IPS-15b (cell line): ENCODE data around the gene EIF1.

ENCODE experiments used
- H3K27me3 ChIP-seq: one replicate; pipeline ENCODE4 v1.6.1; 2013; ENCODE audit warnings: low read length; ENCODE audit not compliant: control insufficient read depth, insufficient read depth
- H3K36me3 ChIP-seq: one replicate; pipeline ENCODE4 v1.6.1; 2013; ENCODE audit warnings: low read length; ENCODE audit not compliant: control insufficient read depth, insufficient read depth
- H3K4me1 ChIP-seq: one replicate; pipeline ENCODE4 v1.6.1; 2013; ENCODE audit warnings: mild to moderate bottlenecking, low read length; ENCODE audit not compliant: control insufficient read depth, insufficient read depth
- H3K4me3 ChIP-seq: one replicate; pipeline ENCODE4 v1.5.1; 2013; ENCODE audit warnings: low read depth, low read length
- H3K9ac ChIP-seq: one replicate; pipeline ENCODE4 v1.6.1; 2013; ENCODE audit warnings: low read depth, mild to moderate bottlenecking, low read length
- H3K9me3 ChIP-seq: one replicate; pipeline ENCODE4 v1.6.1; 2013; ENCODE audit warnings: mild to moderate bottlenecking, low read length; ENCODE audit not compliant: control insufficient read depth, insufficient read depth

Gene EIF1

DNA sequence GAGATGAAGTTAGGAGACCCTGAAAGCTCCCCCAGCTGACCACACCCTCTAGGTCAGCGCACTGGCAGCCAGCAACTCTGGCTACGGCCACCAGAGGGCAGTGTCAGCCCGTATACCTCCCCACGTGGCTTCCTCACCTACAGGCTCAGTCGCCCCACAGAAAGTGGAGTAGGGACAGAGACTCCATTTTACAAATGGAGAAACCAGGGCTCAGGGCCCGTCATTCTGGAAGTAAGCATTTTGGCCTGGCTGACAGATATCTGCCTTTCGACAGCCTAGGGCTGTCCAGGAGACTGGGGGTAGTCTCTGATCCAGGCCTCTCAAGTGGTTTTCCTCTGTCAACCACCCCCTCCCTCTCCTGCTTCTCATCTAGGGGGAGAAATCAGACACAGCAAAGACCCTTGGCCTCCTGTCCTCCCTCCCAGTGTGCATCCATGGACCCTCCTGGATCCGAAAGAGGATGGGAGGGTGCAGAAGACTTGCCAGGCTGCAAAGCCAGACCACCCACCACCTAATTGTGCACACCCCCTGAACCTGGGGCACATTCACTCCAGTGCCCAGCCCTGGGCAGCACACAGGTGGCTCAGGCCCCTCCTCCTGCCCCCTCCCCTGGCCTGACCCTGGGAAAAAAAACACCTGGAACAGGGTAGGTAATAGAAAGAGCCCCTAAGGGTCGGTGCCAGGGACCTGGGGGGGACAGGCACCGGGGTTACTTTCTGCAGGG lies 49.6 kb downstream of the EIF1 start:
- peaks cover 42% of the 10 kb centered on the region for H3K27me3 ChIP-seq
- H3K9ac ChIP-seq = peak overlapping the region; percentile 42
- peaks cover 4% of the 10 kb centered on the region for H3K4me1 ChIP-seq
- no peaks in the 10 kb centered on the region for H3K36me3 ChIP-seq
- H3K4me3 ChIP-seq = no peak overlapping the region
- H3K9me3 ChIP-seq = no peaks in the 10 kb centered on the region

DNA sequence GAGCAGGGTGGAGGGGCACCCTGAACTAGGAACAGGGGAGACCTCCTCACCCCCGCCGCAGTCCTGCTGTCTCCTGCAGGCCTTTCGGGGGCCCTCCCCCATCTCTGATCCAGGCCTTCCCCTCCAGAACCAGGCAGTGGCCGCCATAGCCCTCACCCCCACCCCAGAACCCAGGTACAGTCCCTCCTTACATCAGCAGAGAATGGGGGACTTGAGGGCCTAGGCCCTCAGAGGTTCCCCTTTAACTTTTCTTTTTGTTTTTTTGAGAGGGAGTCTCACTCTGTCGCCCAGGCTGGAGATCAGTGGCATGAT lies 50.1 kb downstream of the EIF1 start:
- Histone ChIP-seq H3K9me3 (no peaks in the 10 kb centered on the region), H3K27me3 (peaks cover 38% of the 10 kb centered on the region), H3K36me3 (no peaks in the 10 kb centered on the region), H3K4me1 (peaks cover 4% of the 10 kb centered on the region), H3K9ac (no peak overlapping the region), H3K4me3 (no peak overlapping the region)

DNA sequence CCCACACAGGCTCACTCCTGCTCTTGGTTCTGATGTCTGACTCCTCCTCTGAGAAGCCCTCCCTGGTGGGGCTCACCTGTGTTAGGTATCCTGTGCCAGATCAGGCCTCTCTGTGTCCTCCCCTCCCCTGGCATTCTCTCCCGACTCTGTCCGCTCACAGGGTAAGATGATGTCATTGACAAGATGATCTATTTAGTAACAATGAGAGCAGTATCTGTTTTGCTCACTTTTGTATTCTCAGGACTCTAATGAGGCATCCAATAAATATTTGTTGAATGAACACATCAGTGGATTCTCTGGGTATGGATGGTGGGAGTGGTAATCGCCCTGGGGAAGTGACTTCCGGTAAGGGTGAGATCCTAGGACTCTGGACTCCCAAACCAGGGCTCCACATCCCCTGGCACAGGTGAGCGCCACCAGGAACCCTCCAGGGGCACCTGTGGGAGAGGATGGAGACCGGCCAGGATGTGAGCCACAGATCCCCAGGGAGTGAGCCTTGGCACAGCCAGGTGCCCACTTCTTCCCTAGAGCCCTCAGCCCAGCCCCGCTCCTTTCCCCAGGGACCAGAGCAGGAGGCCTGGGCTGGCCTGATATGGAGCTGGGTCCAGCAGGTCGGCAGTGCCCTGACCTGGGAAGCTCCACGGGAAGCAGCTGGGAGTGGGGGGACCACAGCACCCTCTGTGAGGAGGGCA lies 51.1 kb downstream of the EIF1 start:
- peaks cover 29% of the 10 kb centered on the region for H3K27me3 ChIP-seq
- no peaks in the 10 kb centered on the region for H3K36me3 ChIP-seq
- no peak overlapping the region for H3K4me3 ChIP-seq
- H3K9ac ChIP-seq = no peak overlapping the region
- H3K4me1 ChIP-seq = peaks cover 4% of the 10 kb centered on the region
- no peaks in the 10 kb centered on the region for H3K9me3 ChIP-seq

DNA sequence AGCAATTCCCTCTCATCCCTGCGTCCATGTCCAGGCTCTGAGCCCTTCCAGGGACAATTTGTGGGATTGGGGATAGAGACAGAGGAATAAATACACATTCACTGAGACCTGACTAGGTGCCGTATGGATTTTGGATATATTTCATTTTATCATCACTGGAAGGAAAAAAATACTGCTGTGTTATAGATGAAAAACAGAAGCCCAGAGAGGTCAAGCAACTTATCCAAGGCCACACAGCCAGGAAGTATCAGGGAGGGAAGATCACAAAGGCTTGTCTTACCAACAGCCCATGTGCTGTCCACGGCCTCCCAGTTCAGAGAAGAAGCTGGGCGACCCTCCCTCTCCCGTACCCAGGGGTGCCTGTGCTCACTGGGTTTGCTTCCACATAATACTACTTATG lies 51.8 kb downstream of the EIF1 start:
- Histone ChIP-seq H3K9ac (no peak overlapping the region), H3K9me3 (no peaks in the 10 kb centered on the region), H3K4me3 (no peak overlapping the region), H3K4me1 (peaks cover 4% of the 10 kb centered on the region), H3K36me3 (no peaks in the 10 kb centered on the region), H3K27me3 (peaks cover 24% of the 10 kb centered on the region)

DNA sequence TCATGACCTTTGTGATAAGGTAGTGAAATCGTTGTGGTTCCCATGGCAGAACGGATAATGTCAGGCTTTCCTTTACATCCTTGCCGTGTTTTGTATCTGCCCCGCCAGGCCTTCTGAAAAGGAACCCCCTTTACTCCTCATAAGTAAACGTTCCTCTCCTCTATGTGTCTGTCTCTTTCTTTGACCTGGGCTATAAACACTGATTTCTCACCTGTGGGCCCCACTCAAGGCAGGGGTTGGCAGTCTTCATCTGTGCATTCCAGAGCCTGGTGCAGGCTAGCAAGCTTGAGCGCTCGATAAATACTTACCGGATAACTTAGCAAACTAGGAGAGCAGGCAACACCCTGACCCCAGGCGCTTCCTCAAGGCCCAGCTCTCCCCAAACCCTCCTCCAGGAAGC lies 53.0 kb downstream of the EIF1 start:
- no peaks in the 10 kb centered on the region for H3K36me3 ChIP-seq
- H3K4me3 ChIP-seq = no peak overlapping the region
- H3K4me1 ChIP-seq = peaks cover 4% of the 10 kb centered on the region
- H3K9ac ChIP-seq = no peak overlapping the region
- H3K27me3 ChIP-seq = peaks cover 12% of the 10 kb centered on the region
- no peaks in the 10 kb centered on the region for H3K9me3 ChIP-seq
